H1 (cell line): Measurements from ENCODE around the gene VPS35. TPM values are rescaled to one million over a fixed set of nuclear protein-coding genes. Genes with fewer than 3 reads are reported as not detected.

Experiments
- CREB1 ChIP-seq: IDR thresholded peaks from 2 replicates; pipeline ENCODE4 v1.6.1; 2012; ENCODE audit warnings: inconsistent platforms
- JUND ChIP-seq: IDR thresholded peaks from 2 replicates; pipeline ENCODE4 v1.6.1; 2011; ENCODE audit warnings: mild to moderate bottlenecking, improper control_type of control experiment, low read length
- KDM4A ChIP-seq: IDR thresholded peaks from one replicate; pipeline ENCODE4 v1.7.1; 2012; ENCODE audit warnings: low read depth, mild to moderate bottlenecking, moderate library complexity, low read length, inconsistent platforms; ENCODE audit not compliant: severe bottlenecking
- KDM5A ChIP-seq: fragments of 200-600 bp; IDR thresholded peaks from 2 replicates; pipeline ENCODE4 v1.7.1; 2012; ENCODE audit warnings: mild to moderate bottlenecking, low read length, inconsistent platforms, mixed read lengths
- POLR2A ChIP-seq, 2 experiments: IDR thresholded peaks; 1 replicate in 1 of 2; 2 replicates in 1 of 2; pipeline ENCODE4 v1.6.1; 2011; ENCODE audit warnings: low read depth in 2 of 2, low read length in 2 of 2, mild to moderate bottlenecking in 2 of 2; ENCODE audit errors: control extremely low read depth in 1 of 2
- POLR2AphosphoS5 ChIP-seq: IDR thresholded peaks from 2 replicates; pipeline ENCODE4 v1.6.1; 2011; ENCODE audit warnings: low read depth, low read length
- SIN3A ChIP-seq, 2 experiments: IDR thresholded peaks in 1 of 2; conservative IDR thresholded peaks in 1 of 2; 2 replicates each; pipeline ENCODE4 v1.6.1; 2011 to 2012; ENCODE audit warnings: low read length in 2 of 2, improper control_type of control experiment in 1 of 2, low read depth in 1 of 2, mild to moderate bottlenecking in 1 of 2
- SIX5 ChIP-seq: IDR thresholded peaks from 2 replicates; pipeline ENCODE4 v1.6.1; 2011; ENCODE audit warnings: mild to moderate bottlenecking, low read depth, low read length
- SP4 ChIP-seq: IDR thresholded peaks from 2 replicates; pipeline ENCODE4 v1.6.1; 2012; ENCODE audit warnings: low read length, inconsistent platforms
- TBP ChIP-seq: IDR thresholded peaks from 2 replicates; pipeline ENCODE4 v1.6.1; 2011; ENCODE audit warnings: low read depth, low read length, improper control_type of control experiment
- USF2 ChIP-seq: IDR thresholded peaks from 2 replicates; pipeline ENCODE4 v1.6.1; 2011; ENCODE audit warnings: low read length, improper control_type of control experiment
- YY1 ChIP-seq: IDR thresholded peaks from 2 replicates; pipeline ENCODE4 v1.6.1; 2011; ENCODE audit warnings: low read depth, mild to moderate bottlenecking, low read length
- polyA plus RNA-seq, 7 experiments: library from polyadenylated mRNA; depleted of rRNA in 3 of 7; stranded (reverse) in 5 of 7; unstranded in 2 of 7; fragments of >200 nt in 5 of 7; fragments of 200-250 nt in 2 of 7; gene quantifications; 1 replicate in 5 of 7; 2 replicates in 1 of 7; 4 replicates in 1 of 7; pipeline versions ENCODE4 v1.2.1 to v1.2.3, GENCODE V29; 2011 to 2013; ENCODE audit warnings: missing spikeins in 2 of 7, mixed read lengths in 2 of 7
- total RNA-seq: library from RNA; stranded (reverse); fragmentation: NEBNext Ultra II Directional; extraction: Animal tissue kit (Norgen Biotek cat#: 25700); gene quantifications from 2 replicates; pipeline ENCODE4 v1.2.1, GENCODE V29; 2021

VPS35 gene
- total and polyA plus RNA-seq, 2 of the 8 experiments (the other 6 are each of a cell fraction or from before 2014, with no cell fraction given), result 10.3 to 66.9 TPM

GRCh38 chr16:46621006-46621933, 67.7 kb downstream of the VPS35 start, which contains the start of gene SHCBP1 (continued):
- peak; percentile 70; the same call in 1 of the 2 replicates for TF ChIP-seq POLR2AphosphoS5
- TF ChIP-seq POLR2A (IDR thresholded peaks at IDR 0.05; ENCODE audit: control extremely low read depth in 1 of 2, low read depth in 2 of 2, low read length in 2 of 2), result peak; percentile 70 to 95
- no peak for TF ChIP-seq SIX5
- peak; percentile 73 for TF ChIP-seq KDM5A
- peak; percentile 64 for TF ChIP-seq TBP
- peak; percentile 87 for TF ChIP-seq CREB1
- 0 out of 2 replicates have a peak, but pooled peaks have one; percentile 9 for TF ChIP-seq JUND
- no peak for TF ChIP-seq USF2
- TF ChIP-seq SIN3A (conservative IDR thresholded peaks at IDR 0.05 in 1 of 2, IDR thresholded peaks at IDR 0.05 in 1 of 2; ENCODE audit: low read depth in 1 of 2, low read length in 2 of 2), result peak; percentile 77 to 93; a peak in 2 of 4 replicates
- TF ChIP-seq SP4, result no peak
- peak; percentile 73 for TF ChIP-seq KDM4A
- TF ChIP-seq YY1, result peak; percentile 94
